ENCODE measurements around the gene ATP9A. TPM values are rescaled to one million over a fixed set of nuclear protein-coding genes. Genes with fewer than 3 reads are reported as not detected.
"Not testable (repeated sequence)": the region's sequence is repeated elsewhere in the genome, so short reads cannot be mapped to it uniquely, and the experiment has no call there.

The ATP9A gene
- polyA plus RNA-seq, 1 donor from 2014 or later: 56.1 TPM

GRCh38 chr20:51756653-51757052 is 11.5 kb downstream of the ATP9A start:
- Histone ChIP-seq H3K79me2 (replicated peaks; ENCODE audit: insufficient read depth, low read length) (peaks cover 24% of the 10 kb centered on the region), H3K27ac (ENCODE audit: low read length) (no peak overlapping the region), H3K4me2 (ENCODE audit: low read length) (no peak overlapping the region), H3K27me3 (ENCODE audit: insufficient read depth, low read depth, low read length) (no peaks in the 10 kb centered on the region), H4K20me1 (ENCODE audit: insufficient read depth) (no peaks in the 10 kb centered on the region), H3K36me3 (ENCODE audit: insufficient read depth, low read length) (no peaks in the 10 kb centered on the region), H3K4me3 (ENCODE audit: low read length) (no peak overlapping the region), H3K9me2 (ENCODE audit: insufficient read depth, low read length) (no peaks in the 10 kb centered on the region), H2AFZ (ENCODE audit: low read depth, low read length) (no peak overlapping the region), H3F3A (ENCODE audit: insufficient read depth, low read length, poor library complexity, severe bottlenecking) (no peaks in the 10 kb centered on the region), H3K9ac (ENCODE audit: low read length) (no peak overlapping the region), H3K9me3 (ENCODE audit: low read length) (no peaks in the 10 kb centered on the region)
- TF ChIP-seq SMC3 (conservative IDR thresholded peaks at IDR 0.05; ENCODE audit: poor library complexity) (no peak), EZH2 (IDR thresholded peaks at IDR 0.05; ENCODE audit: borderline replicate concordance, insufficient read depth, low read length, poor library complexity, severe bottlenecking) (no peak), RAD21 (conservative IDR thresholded peaks at IDR 0.05) (no peak), MXI1 (conservative IDR thresholded peaks at IDR 0.05; ENCODE audit: poor library complexity, severe bottlenecking) (no peak), REST (IDR thresholded peaks at IDR 0.05; ENCODE audit: borderline replicate concordance) (no peak), EP300 (conservative IDR thresholded peaks at IDR 0.05; ENCODE audit: poor library complexity, severe bottlenecking) (no peak), TAF1 (IDR thresholded peaks at IDR 0.05; ENCODE audit: low read depth) (no peak), CTCF (IDR thresholded peaks at IDR 0.05; ENCODE audit: poor library complexity, severe bottlenecking) (no peak), POLR2AphosphoS5 (IDR thresholded peaks at IDR 0.05) (no peak)

- not testable (repeated sequence) for H3K9me3 ChIP-seq (ENCODE audit: low read length); H3K9ac ChIP-seq (ENCODE audit: low read length); H3K36me3 ChIP-seq (ENCODE audit: insufficient read depth, low read length); H3K4me3 ChIP-seq (ENCODE audit: low read length); H4K20me1 ChIP-seq (ENCODE audit: insufficient read depth); H3K9me2 ChIP-seq (ENCODE audit: insufficient read depth, low read length); H3K4me2 ChIP-seq (ENCODE audit: low read length); H2AFZ ChIP-seq (ENCODE audit: low read depth, low read length); H3K27me3 ChIP-seq (ENCODE audit: insufficient read depth, low read depth, low read length); H3K27ac ChIP-seq (ENCODE audit: low read length); H3F3A ChIP-seq (ENCODE audit: insufficient read depth, low read length, poor library complexity, severe bottlenecking)
- H3K79me2 ChIP-seq (replicated peaks; ENCODE audit: insufficient read depth, low read length): peaks cover 20% of the 10 kb centered on the region
These were observed 15.0 kb downstream of the ATP9A start for GRCh38 chr20:51753220-51753619.

GRCh38 chr20:51752343-51752951 is 15.7 kb downstream of the ATP9A start:
- no peaks in the 10 kb centered on the region for H4K20me1 ChIP-seq (ENCODE audit: insufficient read depth)
- H3K4me2 ChIP-seq (ENCODE audit: low read length): no peak overlapping the region
- no peak overlapping the region for H3K27ac ChIP-seq (ENCODE audit: low read length)
- H3F3A ChIP-seq (ENCODE audit: insufficient read depth, low read length, poor library complexity, severe bottlenecking): no peaks in the 10 kb centered on the region
- H3K4me3 ChIP-seq (ENCODE audit: low read length): no peak overlapping the region
- H3K27me3 ChIP-seq (ENCODE audit: insufficient read depth, low read depth, low read length): no peaks in the 10 kb centered on the region
- H3K79me2 ChIP-seq (replicated peaks; ENCODE audit: insufficient read depth, low read length): peaks cover 20% of the 10 kb centered on the region
- TF ChIP-seq EP300 (conservative IDR thresholded peaks at IDR 0.05; ENCODE audit: poor library complexity, severe bottlenecking) (no peak), REST (IDR thresholded peaks at IDR 0.05; ENCODE audit: borderline replicate concordance) (no peak), EZH2 (IDR thresholded peaks at IDR 0.05; ENCODE audit: borderline replicate concordance, insufficient read depth, low read length, poor library complexity, severe bottlenecking) (no peak), RAD21 (conservative IDR thresholded peaks at IDR 0.05) (no peak), SMC3 (conservative IDR thresholded peaks at IDR 0.05; ENCODE audit: poor library complexity) (no peak), TAF1 (IDR thresholded peaks at IDR 0.05; ENCODE audit: low read depth) (no peak)
- H3K36me3 ChIP-seq (ENCODE audit: insufficient read depth, low read length): no peaks in the 10 kb centered on the region
- H3K9ac ChIP-seq (ENCODE audit: low read length): no peak overlapping the region
- H2AFZ ChIP-seq (ENCODE audit: low read depth, low read length): no peak overlapping the region
- H3K9me3 ChIP-seq (ENCODE audit: low read length): no peaks in the 10 kb centered on the region
- no peaks in the 10 kb centered on the region for H3K9me2 ChIP-seq (ENCODE audit: insufficient read depth, low read length)

Measured in neural cell (in vitro differentiated cells).